GM18526 (cell line): ENCODE data around the gene GFOD1.

ENCODE experiments used
- POLR2A ChIP-seq: IDR thresholded peaks from 3 replicates; pipeline ENCODE4 v1.6.1; 2011; ENCODE audit not compliant: insufficient read length; ENCODE audit errors: extremely low read depth

The GFOD1 gene

DNA sequence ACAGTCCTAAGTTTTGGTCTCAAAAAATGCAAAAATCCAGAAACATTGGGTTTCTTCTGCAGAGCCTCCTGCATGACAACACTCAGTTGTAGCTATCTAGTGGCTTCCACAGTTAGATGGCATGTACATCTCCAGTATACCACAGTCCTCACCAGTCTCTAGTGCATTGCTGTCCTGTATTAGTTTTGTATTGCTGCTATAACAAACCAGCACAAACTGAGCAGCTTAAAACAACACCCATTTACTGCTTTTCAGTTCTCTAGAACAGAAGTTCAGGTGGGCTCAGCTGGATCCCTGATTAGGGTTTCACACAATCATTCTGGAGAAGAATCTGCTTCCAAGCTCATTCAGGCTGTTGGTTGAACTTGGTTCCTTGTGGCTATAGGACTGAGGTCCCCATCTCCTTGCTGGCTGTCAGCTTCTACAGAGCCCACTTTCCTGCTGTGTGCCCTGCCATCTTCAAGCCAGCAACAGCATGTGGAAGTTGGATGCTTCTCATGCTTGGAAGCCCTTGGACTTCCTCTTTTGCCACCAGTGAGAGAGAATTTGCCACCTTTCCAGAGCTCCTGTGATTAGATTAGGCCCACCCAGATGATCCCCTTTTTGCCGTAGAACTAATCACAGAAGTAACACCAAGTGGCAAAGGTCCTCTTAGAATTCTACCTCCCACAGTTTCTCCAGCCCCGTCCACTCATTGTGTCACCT is 110.2 kb downstream of the GFOD1 start:
- TF ChIP-seq POLR2A: no peak

DNA sequence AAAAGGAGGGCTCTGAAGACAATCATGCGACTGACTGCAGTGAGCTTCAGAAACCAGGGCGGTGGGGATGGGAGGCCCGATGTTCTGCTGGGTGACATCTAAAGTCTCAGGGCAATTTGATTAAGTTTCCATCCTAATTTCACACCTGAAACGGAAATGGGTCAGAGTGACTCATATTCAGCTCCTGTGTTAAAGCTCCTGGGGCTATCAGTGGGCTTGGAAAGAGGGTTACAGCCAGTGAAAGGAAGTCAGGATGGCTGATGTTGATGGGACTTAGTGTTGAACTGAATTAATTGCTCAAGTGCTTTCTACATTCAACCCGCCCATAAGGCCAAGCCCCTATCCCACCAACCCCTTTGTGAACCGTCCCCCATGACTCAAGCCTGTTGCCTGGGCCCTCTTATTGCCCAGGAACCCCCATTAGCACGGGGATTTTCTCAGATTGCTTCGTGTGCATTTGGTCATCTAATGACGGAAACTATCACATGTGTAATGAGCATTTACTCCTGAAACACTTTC is 112.0 kb downstream of the GFOD1 start:
- TF ChIP-seq POLR2A: no peak

DNA sequence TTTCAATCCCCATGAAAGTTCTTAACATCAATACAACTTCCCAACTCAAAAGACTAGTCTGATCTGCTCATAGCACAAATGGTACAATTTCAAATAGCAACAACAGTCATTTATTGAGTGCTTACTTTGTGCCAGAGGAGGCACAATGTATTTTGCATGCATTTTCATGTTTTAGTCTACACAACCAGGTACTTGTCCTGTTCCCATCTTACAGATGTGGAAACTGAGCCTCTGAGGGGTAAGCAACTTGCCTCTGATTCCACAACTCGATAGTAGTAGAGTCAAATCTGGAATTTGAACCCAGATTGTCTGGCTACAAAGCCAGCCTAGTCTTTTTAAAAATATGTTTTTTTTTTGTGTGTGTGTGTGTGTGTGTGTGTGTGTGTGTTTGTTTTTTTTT is 113.5 kb downstream of the GFOD1 start:
- TF ChIP-seq POLR2A: no peak

DNA sequence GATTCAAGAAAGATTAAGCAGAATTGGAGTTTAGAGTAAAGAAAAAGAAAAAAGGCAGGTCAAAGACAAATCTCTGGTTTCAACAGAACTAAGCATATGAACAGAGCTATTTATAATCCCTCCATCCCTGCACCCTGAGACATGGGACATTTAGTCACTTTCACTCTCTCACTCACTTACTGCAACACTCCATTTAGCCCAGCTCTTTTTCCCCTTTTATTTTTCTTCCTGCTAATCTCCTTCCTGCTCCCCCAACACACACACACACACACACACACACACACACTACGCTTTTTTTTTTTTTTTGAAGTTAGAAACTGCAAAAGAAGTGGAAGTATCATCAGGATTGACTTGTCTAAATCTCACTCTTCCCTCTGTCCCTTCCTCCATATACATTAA is 113.9 kb downstream of the GFOD1 start:
- TF ChIP-seq POLR2A: no peak

DNA sequence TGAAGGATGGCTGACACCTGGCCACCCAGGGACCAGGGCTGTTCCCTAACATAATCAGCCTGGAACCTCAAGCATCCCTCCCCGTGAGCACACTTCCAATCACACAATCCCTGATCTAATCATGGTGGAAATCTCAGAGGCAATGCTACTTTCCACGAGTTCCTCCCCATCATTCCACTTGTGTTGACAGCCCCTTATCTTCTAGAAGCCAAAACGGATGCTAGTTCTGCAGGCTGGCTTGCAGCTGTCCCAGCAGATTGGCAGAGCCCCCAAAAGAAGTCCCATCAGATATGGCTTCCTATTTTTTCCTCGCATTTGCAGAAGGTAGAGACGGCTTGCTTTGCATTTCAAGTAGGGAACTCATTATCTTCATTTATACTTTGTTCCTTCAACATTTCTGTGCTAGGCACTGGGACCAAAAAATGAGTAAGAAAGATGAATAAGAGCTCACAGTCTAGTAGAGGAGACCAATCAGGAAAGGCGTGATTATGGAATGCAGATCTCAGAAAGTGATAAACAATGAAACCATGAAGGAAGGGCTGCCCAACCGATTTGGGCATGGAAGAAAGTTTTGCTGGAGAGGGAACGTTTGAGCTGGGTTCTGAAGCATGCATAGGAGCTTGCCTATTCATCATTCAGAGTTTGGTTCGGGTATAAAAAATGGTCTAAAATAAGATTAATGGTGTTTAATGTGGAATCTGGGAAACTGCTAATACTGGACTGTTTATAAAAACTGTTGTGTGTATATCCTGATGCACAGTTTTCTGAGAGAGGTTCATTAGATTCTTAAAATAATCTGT is 114.5 kb downstream of the GFOD1 start:
- TF ChIP-seq POLR2A: no peak

DNA sequence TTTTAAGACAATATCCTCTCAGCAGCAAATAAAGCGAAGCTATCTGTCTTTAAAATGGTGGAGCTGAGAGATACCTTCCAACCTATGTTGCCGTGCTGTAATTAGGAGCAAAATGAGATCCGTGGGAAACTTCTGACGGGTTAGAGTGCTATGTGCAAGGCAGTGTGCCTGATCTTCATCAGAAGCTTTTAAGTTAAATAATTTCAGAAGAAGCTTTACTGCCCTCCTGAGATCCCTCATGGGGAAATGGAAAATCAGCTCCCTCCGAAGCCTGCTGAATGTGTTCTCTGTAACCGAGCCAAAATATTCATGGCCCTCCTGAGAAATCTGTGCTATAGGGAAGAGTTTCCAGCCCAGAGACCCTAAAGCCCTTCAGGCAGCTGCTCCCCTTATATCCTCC is 115.3 kb downstream of the GFOD1 start:
- TF ChIP-seq POLR2A: no peak

DNA sequence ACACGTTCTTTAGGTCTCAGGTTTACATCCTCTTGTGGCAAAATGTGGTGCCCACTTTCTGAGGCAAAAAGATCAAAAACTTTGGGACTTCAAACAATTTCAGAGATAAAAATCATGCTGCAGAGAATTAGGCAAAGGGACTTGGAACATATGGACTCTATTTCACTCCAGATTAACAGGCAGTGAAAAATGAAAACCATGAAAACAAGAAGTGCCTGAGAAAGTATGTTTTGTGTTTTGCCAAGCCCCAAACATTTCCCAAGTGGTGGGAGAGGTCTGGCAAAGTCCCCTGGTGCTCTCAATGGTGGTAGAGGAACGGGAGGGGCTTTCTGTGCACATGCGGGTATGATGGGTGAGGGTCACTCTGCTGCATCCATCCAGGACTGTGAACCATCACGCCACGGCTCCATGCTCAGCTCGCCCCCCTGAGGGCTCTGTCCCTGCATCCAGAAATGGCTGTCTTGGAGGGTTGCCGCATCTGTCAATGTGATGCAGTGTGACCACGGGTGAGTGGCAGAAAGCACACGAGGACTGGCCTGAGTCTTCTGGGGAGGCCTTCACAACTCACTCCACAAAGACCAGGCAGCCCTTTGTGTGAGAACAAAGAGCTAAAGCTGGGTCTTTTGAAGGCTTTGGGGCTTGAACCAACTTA is 115.9 kb downstream of the GFOD1 start:
- TF ChIP-seq POLR2A: no peak

DNA sequence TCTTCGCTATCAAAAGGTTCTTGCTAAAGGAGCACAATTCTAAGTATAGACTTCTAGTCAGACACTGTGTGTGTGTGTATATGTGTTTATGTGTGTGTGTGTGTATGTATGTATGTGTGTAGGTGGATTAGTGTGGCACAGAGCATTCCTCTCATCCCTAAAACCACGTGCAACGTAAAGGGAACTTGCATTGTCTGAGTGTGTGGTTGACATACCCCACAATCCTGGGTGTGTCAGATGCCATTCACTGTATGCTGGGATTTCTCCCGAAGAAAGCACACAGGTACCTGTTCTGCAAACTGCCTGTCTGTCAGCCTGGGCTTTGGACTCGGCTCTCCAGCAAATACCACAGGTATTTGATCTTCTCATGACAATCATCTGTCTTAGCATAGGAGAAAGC is 116.8 kb downstream of the GFOD1 start:
- TF ChIP-seq POLR2A: no peak

DNA sequence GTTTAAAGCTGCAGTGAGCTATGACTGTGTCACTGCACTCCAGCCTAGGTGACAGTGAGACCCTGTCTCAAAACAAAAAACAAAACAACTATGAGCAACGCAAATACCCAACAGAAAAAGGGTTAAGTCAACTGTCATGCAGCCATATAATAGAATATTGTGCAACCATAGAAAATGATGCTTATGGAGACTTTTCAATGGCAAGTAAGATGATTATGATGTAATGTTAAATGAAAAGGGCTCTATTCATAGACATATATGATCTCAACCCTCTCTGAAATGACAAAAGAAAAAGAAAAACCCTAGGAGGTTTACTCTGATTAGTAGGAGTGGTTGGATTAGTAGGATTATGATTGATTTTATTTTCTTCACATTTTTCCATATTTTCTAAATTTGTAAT is 117.8 kb downstream of the GFOD1 start:
- TF ChIP-seq POLR2A: no peak

DNA sequence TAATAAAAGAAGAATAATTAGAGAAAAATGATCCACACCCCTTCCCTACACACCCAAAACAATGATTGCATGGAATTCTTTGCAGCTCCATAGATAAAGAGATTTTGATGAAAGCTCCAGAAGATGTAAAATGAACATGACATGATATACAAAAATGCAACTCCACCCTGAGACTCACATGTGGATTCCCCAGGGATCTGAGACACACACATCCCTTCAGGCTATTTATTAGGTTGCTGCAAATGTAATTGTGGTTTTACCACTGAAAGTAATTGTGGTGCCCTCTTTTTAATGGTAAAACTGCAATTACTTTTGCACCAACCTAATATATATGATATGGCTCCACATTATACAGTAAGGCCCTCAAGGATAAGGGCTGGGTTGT is 118.7 kb downstream of the GFOD1 start:
- TF ChIP-seq POLR2A: no peak

DNA sequence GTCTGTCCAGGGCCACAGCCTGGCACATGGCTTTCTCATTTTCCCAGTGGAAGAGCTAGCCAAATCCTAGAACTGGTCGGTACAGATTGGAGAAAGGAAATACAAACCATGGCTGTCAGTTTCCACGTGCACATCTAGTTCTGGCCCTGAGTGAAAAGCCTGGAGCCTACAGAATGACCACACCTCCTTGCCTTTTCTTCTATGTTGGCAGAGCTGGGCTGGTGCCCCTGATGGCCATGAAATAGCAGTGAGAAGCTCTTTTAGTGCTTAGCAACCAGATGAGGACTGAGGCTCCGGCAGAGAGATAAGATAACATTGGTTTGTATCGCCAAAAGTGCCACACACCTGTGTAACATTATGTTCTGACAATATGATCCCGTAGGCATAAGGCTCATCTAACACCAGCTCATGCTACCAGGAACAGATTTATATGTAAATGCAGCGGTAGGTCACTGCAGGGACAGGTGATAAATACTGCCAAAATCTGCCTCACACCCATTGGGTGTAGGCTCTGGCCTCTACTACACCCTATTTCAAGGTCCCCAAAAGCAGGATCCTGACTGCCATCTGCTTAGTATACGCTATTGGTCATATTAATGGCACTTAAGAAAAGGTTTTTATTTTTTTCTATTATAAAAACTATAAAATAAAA is 119.2 kb downstream of the GFOD1 start:
- TF ChIP-seq POLR2A: no peak

DNA sequence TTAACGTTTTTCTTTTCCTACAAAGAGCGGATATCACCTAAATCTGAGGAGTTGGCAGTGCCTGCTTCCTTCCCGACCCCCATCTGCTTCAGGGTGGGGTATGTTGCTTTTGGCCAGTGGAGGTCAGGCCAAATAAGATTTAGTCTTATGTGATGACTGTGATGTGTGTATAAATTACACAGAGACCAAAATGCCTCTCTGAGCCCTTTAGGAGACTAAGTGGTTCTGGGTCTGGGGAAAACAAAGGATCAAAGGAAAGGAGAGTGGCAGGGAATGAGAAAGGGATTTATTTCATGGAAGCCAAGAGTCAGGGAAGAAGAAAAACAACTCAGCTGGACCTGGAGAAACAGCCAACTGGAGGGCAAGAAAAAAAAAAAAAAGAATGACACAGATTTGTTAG is 120.0 kb downstream of the GFOD1 start:
- no peak for TF ChIP-seq POLR2A

DNA sequence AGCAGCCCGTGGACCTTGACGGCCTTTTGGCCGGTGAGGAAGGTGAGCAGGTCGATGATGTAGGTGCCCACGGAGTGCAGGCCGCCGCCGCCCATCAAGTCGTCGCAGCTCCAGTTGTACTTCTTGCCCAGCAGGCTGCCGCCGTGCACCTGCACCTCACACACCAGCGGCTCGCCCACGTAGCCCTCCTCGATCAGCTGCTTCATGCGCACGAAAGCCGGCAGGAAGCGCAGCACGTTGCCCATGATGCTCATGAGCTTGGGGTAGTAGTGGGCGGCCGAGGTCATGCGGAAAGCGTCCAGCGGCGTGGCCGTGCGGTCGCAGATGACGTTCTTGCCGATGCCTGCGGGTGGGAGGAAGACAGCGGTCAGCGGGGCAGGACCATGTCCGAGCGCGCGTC is 122.1 kb downstream of the GFOD1 start:
- no peak for TF ChIP-seq POLR2A

DNA sequence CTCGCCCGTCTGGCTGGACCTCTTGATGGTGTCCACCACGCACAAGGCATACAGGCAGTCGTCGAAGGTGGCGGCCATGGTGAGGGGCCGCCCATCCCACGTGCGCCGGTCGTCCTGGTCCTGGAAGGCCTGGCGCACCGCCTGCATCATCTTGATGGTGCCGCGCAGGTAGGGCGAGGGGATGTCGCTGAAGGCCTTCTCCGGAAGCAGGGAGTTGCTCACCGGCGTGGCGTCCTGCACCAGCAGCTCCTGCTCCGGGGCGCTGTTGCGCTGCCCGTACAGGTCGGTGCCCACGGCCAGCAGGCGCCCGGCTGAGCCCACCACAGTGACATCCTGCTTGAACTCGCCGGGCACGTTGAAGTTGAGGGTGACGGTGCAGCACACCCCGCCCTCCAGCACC is 122.6 kb downstream of the GFOD1 start:
- no peak for TF ChIP-seq POLR2A

DNA sequence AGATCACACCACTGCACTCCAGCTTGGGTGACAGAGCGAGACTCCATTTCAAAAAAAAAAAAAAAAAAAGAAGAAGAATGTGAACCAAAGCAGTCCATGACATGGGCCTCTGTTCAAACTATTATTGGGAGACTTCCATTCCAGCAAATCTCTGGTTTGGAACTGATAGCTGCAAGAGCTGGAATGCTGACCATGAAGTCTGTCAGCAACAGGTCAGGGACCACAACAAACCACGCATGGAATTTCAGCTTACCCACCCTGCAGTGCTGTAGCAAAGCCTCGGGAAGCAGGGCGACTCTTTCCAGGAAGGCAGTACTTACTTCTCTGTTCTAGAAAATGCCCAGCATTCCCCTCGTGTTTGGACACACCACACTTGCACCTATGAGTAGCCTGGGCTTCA is 125.0 kb downstream of the GFOD1 start:
- no peak for TF ChIP-seq POLR2A
